Spleen (tissue), 11 donors: ENCODE measurements around the gene STK38. TPM values are rescaled to one million over a fixed set of nuclear protein-coding genes. Genes with fewer than 3 reads are reported as not detected.
"Not testable (repeated sequence)": the region's sequence is repeated elsewhere in the genome, so short reads cannot be mapped to it uniquely, and the experiment has no call there.

Experiments
- DNase-seq: peaks from one replicate; pipeline ENCODE4 v3.0.0-alpha.2; 2020
- H3K27ac ChIP-seq, 8 donors: fragments of 200-600 bp; sonication (generic) in 7 of 8; 1 replicate in 4 of 8; 2 replicates in 4 of 8; pipeline versions ENCODE4 v1.5.0 to v1.8.0; 2016 to 2021; ENCODE audit warnings: inconsistent platforms in 4 of 8, mild to moderate bottlenecking in 4 of 8, moderate library complexity in 1 of 8
- H3K27me3 ChIP-seq, 7 donors: fragments of 200-600 bp; sonication (generic) in 6 of 7; replicated peaks in 1 of 7; 1 replicate in 4 of 7; 2 replicates in 3 of 7; pipeline versions ENCODE4 v1.5.0 to v1.8.0; 2016 to 2021; ENCODE audit warnings: inconsistent platforms in 3 of 7, mild to moderate bottlenecking in 1 of 7
- H3K36me3 ChIP-seq, 6 donors: fragments of 200-600 bp; sonication (generic) in 5 of 6; 1 replicate in 4 of 6; 2 replicates in 2 of 6; pipeline versions ENCODE4 v1.5.0 to v1.8.0; 2016 to 2021; ENCODE audit warnings: inconsistent platforms in 2 of 6
- H3K4me1 ChIP-seq, 6 donors: fragments of 200-600 bp; sonication (generic) in 5 of 6; 1 replicate in 3 of 6; 2 replicates in 3 of 6; pipeline versions ENCODE4 v1.5.0 to v1.8.0; 2016 to 2021; ENCODE audit warnings: inconsistent platforms in 3 of 6
- H3K4me3 ChIP-seq, 8 donors: fragments of 200-600 bp; sonication (generic) in 7 of 8; 1 replicate in 4 of 8; 2 replicates in 4 of 8; pipeline versions ENCODE4 v1.5.0 to v1.8.0; 2016 to 2021; ENCODE audit warnings: inconsistent platforms in 4 of 8, mild to moderate bottlenecking in 4 of 8, moderate library complexity in 2 of 8
- H3K9me3 ChIP-seq, 8 donors: fragments of 200-600 bp; sonication (generic) in 7 of 8; 1 replicate in 4 of 8; 2 replicates in 4 of 8; pipeline versions ENCODE4 v1.5.0 to v1.8.0; 2016 to 2021; ENCODE audit warnings: inconsistent platforms in 4 of 8
- POLR2A ChIP-seq, 3 donors: fragments of 450-650 bp; IDR thresholded peaks; one replicate each; pipeline ENCODE4 v1.5.1; 2017; ENCODE audit warnings: antibody characterized with exemption in 3 of 3, mild to moderate bottlenecking in 1 of 3
- POLR2AphosphoS5 ChIP-seq, 3 donors: sonication (generic); formaldehyde crosslinking; IDR thresholded peaks; one replicate each; pipeline ENCODE4 v1.5.1; 2017; ENCODE audit warnings: antibody characterized with exemption in 3 of 3
- WGBS, 5 donors: extraction: QIAGEN DNeasy Blood & Tissue Kit in 3 of 5; methylation state at CpG; one replicate each; pipeline versions ENCODE4 v1.1.5 to v1.1.7; 2013 to 2018; 5-methylcytosine and 5-hydroxymethylcytosine counted together
- intact Hi-C: fragments of 100-400 bp; cut with DNase I; formaldehyde crosslinking; loops from one replicate; pipeline ENCODE4 v1.15.0; 2023; ENCODE audit warnings: low total_unique reads
- polyA plus RNA-seq, 3 donors: library from polyadenylated mRNA; stranded (reverse); fragments of 200-250 nt; gene quantifications; one replicate each; pipeline ENCODE4 v1.2.1, GENCODE V29; 2013
- total RNA-seq, 7 donors: library from RNA; depleted of rRNA in 3 of 7; stranded (reverse); fragments of >200 nt in 3 of 7; fragmentation: NEBNext Ultra II Directional in 4 of 7; extraction: Animal tissue kit (Norgen Biotek cat#: 25700) in 4 of 7; gene quantifications; one replicate each; pipeline versions ENCODE4 v1.1.0 to v1.2.1, GENCODE V29; 2016 to 2021
- TF ChIP-seq, protein P1 (sequence below), 11 experiments: fragments of 200-600 bp in 7 of 11; fragments of 450-650 bp in 4 of 11; sonication (generic) in 4 of 11; IDR thresholded peaks in 8 of 11; conservative IDR thresholded peaks in 3 of 11; 1 replicate in 7 of 11; 2 replicates in 4 of 11; pipeline versions ENCODE4 v1.4.0 to v1.8.0; 2016 to 2021; ENCODE audit warnings: antibody characterized with exemption in 11 of 11, inconsistent platforms in 4 of 11, mild to moderate bottlenecking in 1 of 11
- donor health status: healthy with polysubstance abuse.
- donor health status: DM: no; HTN: no; CAD: no; lungs with moderate emphysema.
- donor health status: DM: no; HTN: no; CAD: no.
- donor health status: Bipolar disorder and iron deficiency.
- donor health status: healthy.
- donor health status: DM: no; HTN: no; CAD: no.
- donor health status: DM: yes; HTN: yes; CAD: no.

The STK38 gene
- total and polyA plus RNA-seq, 10 donors = 16.4 to 51.8 (median 34.0) TPM

DNA sequence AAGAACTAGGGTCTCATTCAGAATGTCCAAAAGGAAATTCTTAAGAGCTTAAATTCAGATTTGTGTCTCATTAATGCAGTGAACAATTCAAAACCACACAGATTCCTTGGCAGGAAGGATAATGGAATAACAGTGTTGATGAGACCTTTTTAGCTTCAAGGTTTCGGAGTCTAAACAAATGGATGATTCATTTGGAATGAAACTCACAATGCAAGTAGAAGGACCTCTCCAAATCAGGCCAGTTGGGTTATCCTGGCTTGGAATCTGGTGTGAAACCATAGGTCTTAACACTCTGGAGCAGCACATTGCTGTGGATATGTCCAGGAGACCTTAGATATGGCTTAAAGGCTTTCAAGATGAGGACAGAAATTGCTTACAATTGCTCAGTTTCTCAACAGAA lies 59.6 kb downstream of the STK38 start:
- TF ChIP-seq POLR2A (IDR thresholded peaks at IDR 0.05) = no peak
- TF ChIP-seq, protein P1, sequence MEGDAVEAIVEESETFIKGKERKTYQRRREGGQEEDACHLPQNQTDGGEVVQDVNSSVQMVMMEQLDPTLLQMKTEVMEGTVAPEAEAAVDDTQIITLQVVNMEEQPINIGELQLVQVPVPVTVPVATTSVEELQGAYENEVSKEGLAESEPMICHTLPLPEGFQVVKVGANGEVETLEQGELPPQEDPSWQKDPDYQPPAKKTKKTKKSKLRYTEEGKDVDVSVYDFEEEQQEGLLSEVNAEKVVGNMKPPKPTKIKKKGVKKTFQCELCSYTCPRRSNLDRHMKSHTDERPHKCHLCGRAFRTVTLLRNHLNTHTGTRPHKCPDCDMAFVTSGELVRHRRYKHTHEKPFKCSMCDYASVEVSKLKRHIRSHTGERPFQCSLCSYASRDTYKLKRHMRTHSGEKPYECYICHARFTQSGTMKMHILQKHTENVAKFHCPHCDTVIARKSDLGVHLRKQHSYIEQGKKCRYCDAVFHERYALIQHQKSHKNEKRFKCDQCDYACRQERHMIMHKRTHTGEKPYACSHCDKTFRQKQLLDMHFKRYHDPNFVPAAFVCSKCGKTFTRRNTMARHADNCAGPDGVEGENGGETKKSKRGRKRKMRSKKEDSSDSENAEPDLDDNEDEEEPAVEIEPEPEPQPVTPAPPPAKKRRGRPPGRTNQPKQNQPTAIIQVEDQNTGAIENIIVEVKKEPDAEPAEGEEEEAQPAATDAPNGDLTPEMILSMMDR (IDR thresholded peaks at IDR 0.05 in 8 of 11, conservative IDR thresholded peaks at IDR 0.05 in 3 of 11) = no peak
- TF ChIP-seq POLR2AphosphoS5 (IDR thresholded peaks at IDR 0.05) = no peak
- no peak for DNase-seq
- no peak overlapping the region for H3K4me3 ChIP-seq
- 94 to 100% (median 100%) methylated on average over 1 of the region's 1 CpG for WGBS, 5 donors
- no peak overlapping the region for H3K27ac ChIP-seq
- H3K4me1 ChIP-seq = peaks cover 0 to 15% (median 3%) of the 10 kb centered on the region in 6 donors
- intact Hi-C loops = no loop called here
- no peaks in the 10 kb centered on the region for H3K27me3 ChIP-seq
- H3K36me3 ChIP-seq = peaks cover 0 to 95% (median 47%) of the 10 kb centered on the region in 6 donors
- no peaks in the 10 kb centered on the region for H3K9me3 ChIP-seq

DNA sequence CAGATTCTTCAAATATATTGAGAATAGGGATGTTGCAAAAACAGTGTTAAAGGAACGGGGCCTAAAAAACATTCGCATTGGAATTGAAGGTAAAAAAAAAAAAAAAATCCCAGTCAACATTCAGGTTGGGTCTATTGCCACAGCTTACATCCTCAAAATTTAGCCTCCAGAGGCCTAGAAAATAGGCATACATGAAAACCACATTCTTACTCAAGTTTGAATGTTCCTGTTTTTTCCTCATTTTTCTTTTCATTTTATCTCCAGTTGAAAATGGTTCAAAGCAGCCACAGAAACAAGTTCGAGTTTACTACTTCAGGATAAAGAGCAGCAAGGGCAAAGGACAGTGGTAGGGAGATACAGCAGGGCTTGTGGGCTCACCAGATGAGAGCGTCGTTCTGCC lies 62.5 kb downstream of the STK38 start:
- intact Hi-C loops = no loop called here
- Histone ChIP-seq H3K9me3 (no peaks in the 10 kb centered on the region), H3K4me3 (no peak overlapping the region), H3K4me1 (peaks cover 0 to 8% (median 0%) of the 10 kb centered on the region in 6 donors), H3K27me3 (no peaks in the 10 kb centered on the region), H3K36me3 (peaks cover 6 to 100% (median 65%) of the 10 kb centered on the region in 6 donors), H3K27ac (peak overlapping the region in 1 of 8 donors; percentile 43)
- TF ChIP-seq POLR2AphosphoS5 (IDR thresholded peaks at IDR 0.05) (no peak), POLR2A (IDR thresholded peaks at IDR 0.05) (no peak)
- TF ChIP-seq, protein P1 (IDR thresholded peaks at IDR 0.05 in 8 of 11, conservative IDR thresholded peaks at IDR 0.05 in 3 of 11) = no peak
- 64 to 86% (median 75%) methylated on average over 5 of the region's 5 CpGs for WGBS, 5 donors
- no peak for DNase-seq

DNA sequence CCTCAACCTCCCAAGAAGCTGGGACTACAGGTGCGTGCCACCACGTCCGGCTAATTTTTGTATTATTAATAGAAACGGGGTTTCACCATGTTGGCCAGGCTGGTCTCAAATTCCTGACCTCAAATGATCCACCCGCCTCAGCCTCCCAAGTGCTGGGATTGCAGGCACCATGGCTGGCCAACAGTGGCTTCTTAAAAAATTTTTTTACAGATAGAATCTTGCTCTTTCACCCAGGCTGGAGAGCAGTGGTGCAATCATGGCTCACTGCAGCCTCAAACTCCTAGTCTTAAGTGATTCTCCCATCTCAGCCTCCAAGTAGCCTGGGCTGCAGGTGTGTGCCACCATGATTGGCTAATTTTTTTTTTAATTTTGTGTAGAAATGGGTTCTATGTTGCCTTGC lies 64.0 kb downstream of the STK38 start:
- H3K27ac ChIP-seq, H3K27me3 ChIP-seq, intact Hi-C loops, H3K4me3 ChIP-seq, DNase-seq, H3K9me3 ChIP-seq: not testable (repeated sequence)
- H3K4me1 ChIP-seq = peaks cover 0 to 14% (median 2%) of the 10 kb centered on the region in 6 donors
- H3K36me3 ChIP-seq = peaks cover 6 to 100% (median 68%) of the 10 kb centered on the region in 6 donors
- 90 to 99% (median 97%) methylated on average over 5 of the region's 5 CpGs for WGBS, 5 donors

DNA sequence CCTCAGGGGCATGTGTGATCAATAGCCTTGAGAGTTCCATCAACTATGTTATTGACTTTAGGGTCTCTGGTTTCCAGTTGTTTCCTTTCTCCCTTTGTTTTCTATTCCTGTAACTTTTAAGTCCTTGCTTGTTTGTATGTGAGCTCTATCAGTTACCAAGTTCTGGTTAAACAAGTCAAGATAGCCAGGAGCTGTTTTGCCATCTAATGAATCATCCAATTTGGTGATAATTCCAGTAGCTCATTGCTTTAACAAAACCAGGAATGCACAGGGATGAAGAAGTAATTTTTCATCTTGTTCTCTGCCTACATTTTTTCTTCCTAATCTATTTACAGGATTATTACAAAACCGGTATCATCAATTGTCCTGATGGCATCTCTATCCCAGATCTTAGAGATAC lies 68.0 kb downstream of the STK38 start:
- 93 to 100% (median 96%) methylated on average over 1 of the region's 1 CpG for WGBS, 5 donors

More for the DNA sequence above, 68.0 kb downstream of the STK38 start:
- Histone ChIP-seq H3K27me3 (no peaks in the 10 kb centered on the region), H3K4me3 (no peak overlapping the region), H3K27ac (no peak overlapping the region), H3K36me3 (peaks cover 6 to 93% (median 40%) of the 10 kb centered on the region in 6 donors), H3K9me3 (no peaks in the 10 kb centered on the region), H3K4me1 (peaks cover 0 to 26% (median 10%) of the 10 kb centered on the region in 6 donors)
- DNase-seq = no peak
- intact Hi-C loops = no loop called here
- no peak for TF ChIP-seq POLR2AphosphoS5 (IDR thresholded peaks at IDR 0.05)
- TF ChIP-seq POLR2A (IDR thresholded peaks at IDR 0.05) = no peak
- TF ChIP-seq, protein P1 (IDR thresholded peaks at IDR 0.05 in 8 of 11, conservative IDR thresholded peaks at IDR 0.05 in 3 of 11) = no peak
